Neural progenitor cell (in vitro differentiated cells): ENCODE data around the gene EPB41L4A.

ENCODE experiments used
- CTCF ChIP-seq: fragments of 200-600 bp; sonication (generic); IDR thresholded peaks from 2 replicates; pipeline ENCODE4 v1.5.1; 2017; ENCODE audit warnings: antibody characterized with exemption, mild to moderate bottlenecking
- EZH2 ChIP-seq: fragments of 200-600 bp; sonication (generic); IDR thresholded peaks from 2 replicates; pipeline ENCODE4 v1.6.1; 2017; ENCODE audit warnings: antibody characterized with exemption, mild to moderate bottlenecking, moderate library complexity
- EZH2phosphoT487 ChIP-seq: fragments of 200-600 bp; sonication (generic); IDR thresholded peaks from 2 replicates; pipeline ENCODE4 v1.6.1; 2017; ENCODE audit warnings: antibody characterized with exemption

- TF ChIP-seq CTCF (no peak), EZH2phosphoT487 (no peak), EZH2 (no peak)
Measured at GRCh38 chr5:112228667-112229066, 190.4 kb downstream of the EPB41L4A start.
